K562 (cell line): Measurements from ENCODE around the gene TBX6. TPM values are rescaled to one million over a fixed set of nuclear protein-coding genes. Genes with fewer than 3 reads are reported as not detected.

ENCODE experiments used
- BDP1 ChIP-seq: IDR thresholded peaks from 3 replicates; pipeline ENCODE4 v1.6.1; 2011; ENCODE audit not compliant: insufficient read length, insufficient read depth
- CCNT2 ChIP-seq: IDR thresholded peaks from 2 replicates; pipeline ENCODE4 v1.6.1; 2011; ENCODE audit warnings: borderline replicate concordance, low read depth, mild to moderate bottlenecking, moderate library complexity, mixed read lengths, low read length; ENCODE audit not compliant: insufficient read length; ENCODE audit errors: extremely low read depth
- CHD2 ChIP-seq: IDR thresholded peaks from 2 replicates; pipeline ENCODE4 v1.6.1; 2011; ENCODE audit warnings: low read depth, low read length
- ELK1 ChIP-seq: sonication (generic); formaldehyde crosslinking; IDR thresholded peaks from 2 replicates; pipeline ENCODE4 v1.8.1; 2022; ENCODE audit warnings: missing genetic modification reagents
- FOXA1 ChIP-seq: fragments of 450-650 bp; IDR thresholded peaks from 2 replicates; pipeline ENCODE4 v1.6.1; 2016; ENCODE audit warnings: mild to moderate bottlenecking, borderline replicate concordance
- GATAD2B ChIP-seq: fragments of 450-650 bp; IDR thresholded peaks from 2 replicates; pipeline ENCODE4 v1.6.1; 2017; ENCODE audit warnings: mild to moderate bottlenecking, borderline replicate concordance
- JUN ChIP-seq, 2 experiments: sonication (generic) in 1 of 2; formaldehyde crosslinking in 1 of 2; IDR thresholded peaks; 2 replicates each; pipeline versions ENCODE4 v1.6.1 to v1.8.0; 2012 to 2022; ENCODE audit warnings: borderline replicate concordance in 2 of 2, mild to moderate bottlenecking in 2 of 2, improper control_type of control experiment in 1 of 2, low read depth in 1 of 2, low read length in 1 of 2, missing genetic modification reagents in 1 of 2
- LARP7 ChIP-seq: fragments of 450-650 bp; IDR thresholded peaks from 2 replicates; pipeline ENCODE4 v1.6.1; 2016
- LEF1 ChIP-seq: fragments of 450-650 bp; IDR thresholded peaks from 2 replicates; pipeline ENCODE4 v1.6.1; 2016; ENCODE audit warnings: mild to moderate bottlenecking
- MNT ChIP-seq, 2 experiments: fragments of 450-650 bp; conservative IDR thresholded peaks; 2 replicates each; pipeline ENCODE4 v1.6.1; 2017; ENCODE audit warnings: mild to moderate bottlenecking in 2 of 2, moderate library complexity in 2 of 2
- POLR2B ChIP-seq: fragments of 450-650 bp; IDR thresholded peaks from 2 replicates; pipeline ENCODE4 v1.6.1; 2018; ENCODE audit warnings: low read depth; ENCODE audit not compliant: partially characterized antibody
- PTTG1 ChIP-seq: fragments of 450-650 bp; IDR thresholded peaks from 2 replicates; pipeline ENCODE4 v1.6.1; 2016; ENCODE audit warnings: low read depth, mild to moderate bottlenecking, missing genetic modification characterization, missing compliant biosample characterization
- RFX1 ChIP-seq: fragments of 450-650 bp; IDR thresholded peaks from 2 replicates; pipeline ENCODE4 v1.6.1; 2016; ENCODE audit warnings: mild to moderate bottlenecking, moderate library complexity
- RNF2 ChIP-seq: sonication (generic); IDR thresholded peaks from 2 replicates; pipeline ENCODE4 v1.6.1; 2016
- SRSF3 ChIP-seq: fragments of 200-400 bp; formaldehyde crosslinking; IDR thresholded peaks from 2 replicates; pipeline ENCODE4 v1.6.1; 2016; ENCODE audit warnings: mild to moderate bottlenecking, low read length, moderate library complexity; ENCODE audit not compliant: insufficient read depth
- SUPT5H ChIP-seq: fragments of 450-650 bp; IDR thresholded peaks from 2 replicates; pipeline ENCODE4 v1.6.1; 2016
- TARDBP ChIP-seq: fragments of 450-650 bp; IDR thresholded peaks from 2 replicates; pipeline ENCODE4 v1.6.1; 2016
- ZBTB17 ChIP-seq: fragments of 450-650 bp; formaldehyde crosslinking; IDR thresholded peaks from 2 replicates; pipeline ENCODE4 v1.4.0; 2020; ENCODE audit warnings: mild to moderate bottlenecking
- ZBTB7A ChIP-seq: IDR thresholded peaks from 2 replicates; pipeline ENCODE4 v1.6.1; 2011; ENCODE audit warnings: low read depth, mild to moderate bottlenecking, low read length, moderate library complexity, borderline replicate concordance; ENCODE audit not compliant: control insufficient read depth
- ZFP36 ChIP-seq: fragments of 150-350 bp; IDR thresholded peaks from 2 replicates; pipeline ENCODE4 v1.6.1; 2018; ENCODE audit warnings: low read length, low read depth; ENCODE audit not compliant: partially characterized antibody
- ZNF23 ChIP-seq: fragments of 250-450 bp; sonication (Bioruptor Pico); IDR thresholded peaks from 2 replicates; pipeline ENCODE4 v1.4.0; 2020; ENCODE audit warnings: mild to moderate bottlenecking
- polyA plus RNA-seq, 8 experiments: library from polyadenylated mRNA; depleted of rRNA in 4 of 8; stranded (reverse) in 5 of 8; unstranded in 3 of 8; fragments of >200 nt; fragmentation: Nextera tagmentation in 2 of 8; fragmentation: Illumina TruSeq in 1 of 8; extraction: Ambion mirVana in 2 of 8; extraction: Trizol in 1 of 8; gene quantifications; 2 replicates each; pipeline versions ENCODE4 v1.2.1 to v1.2.3, GENCODE V29; 2011 to 2014; ENCODE audit warnings: inconsistent platforms in 1 of 8, missing spikeins in 1 of 8
- total RNA-seq, 7 experiments: library from RNA; depleted of rRNA in 6 of 7; stranded (reverse); fragments of >200 nt in 6 of 7; fragmentation: Illumina TruSeq in 2 of 7; extraction: Trizol in 2 of 7; gene quantifications; 2 replicates each; pipeline versions ENCODE4 v1.2.1 to v1.2.3, GENCODE V29; 2011 to 2021; ENCODE audit warnings: low replicate concordance in 1 of 7
- TF ChIP-seq, protein P1 (sequence below): conservative IDR thresholded peaks from 2 replicates; pipeline ENCODE4 v1.6.1; 2011; ENCODE audit warnings: low read depth, mild to moderate bottlenecking, low read length; ENCODE audit not compliant: control insufficient read depth
- TF ChIP-seq, protein P2 (sequence below): sonication (generic); formaldehyde crosslinking; IDR thresholded peaks from 2 replicates; pipeline ENCODE4 v1.8.0; 2022; ENCODE audit warnings: mild to moderate bottlenecking, missing genetic modification reagents

TBX6 gene
- total and polyA plus RNA-seq, 9 of the 15 experiments (the other 6 are each of a cell fraction or from before 2014, with no cell fraction given), result 0.07 to 0.58 (median 0.11) TPM; not detected in 2

DNA sequence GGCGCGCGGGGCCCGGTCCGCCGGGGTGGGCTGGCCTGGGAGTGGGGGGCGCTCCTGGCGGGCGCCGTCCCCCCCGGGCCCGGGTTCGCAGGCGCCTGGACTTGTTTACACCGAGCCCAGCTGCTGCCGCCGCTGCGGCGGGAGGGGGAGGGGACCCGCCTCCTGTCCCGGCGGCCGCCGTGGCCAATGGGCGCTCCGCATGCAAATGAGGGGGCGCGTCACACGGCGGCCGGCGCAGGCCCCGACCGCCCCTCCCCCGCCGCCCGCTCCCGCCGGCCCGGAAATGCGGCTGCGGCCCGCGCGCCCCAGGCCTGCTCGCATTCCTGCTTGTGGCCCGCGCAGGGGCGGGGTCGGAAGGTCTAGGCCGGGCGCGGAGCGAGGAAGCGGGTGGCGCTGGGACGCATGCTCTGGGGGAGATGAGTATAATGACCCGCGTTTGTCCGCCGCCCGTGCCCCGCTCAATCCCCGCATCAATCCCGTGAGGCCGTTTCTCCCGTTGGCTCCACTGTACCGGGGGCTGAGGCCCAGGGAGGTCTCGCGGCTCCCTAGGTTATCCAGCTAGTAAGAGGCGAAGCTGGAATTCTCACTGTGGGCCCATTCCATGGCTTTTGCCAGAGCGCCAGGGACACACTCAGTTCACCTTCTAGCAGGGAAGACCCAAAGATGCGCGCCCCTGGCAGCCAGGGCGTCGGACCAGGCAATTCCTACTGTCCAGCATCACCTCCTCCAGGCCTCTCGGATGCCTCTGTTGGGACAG is 4.6 kb upstream of the TBX6 start, which contains the start of gene YPEL3 (continued):
- peak in 1 of 2 experiments; percentile 55; a peak in 2 of 4 replicates for TF ChIP-seq MNT (conservative IDR thresholded peaks at IDR 0.05)
- TF ChIP-seq JUN (IDR thresholded peaks at IDR 0.05; ENCODE audit: borderline replicate concordance, low read depth, low read length), result no peak
- no peak for TF ChIP-seq JUN (CRISPR knock-in tag; IDR thresholded peaks at IDR 0.05; ENCODE audit: borderline replicate concordance)
- no peak for TF ChIP-seq ZNF23 (CRISPR knock-in tag)
- no peak for TF ChIP-seq PTTG1 (tag)
- peak; percentile 5 for TF ChIP-seq ZFP36
- no peak for TF ChIP-seq FOXA1
- 0 out of 2 replicates have a peak, but pooled peaks have one; percentile 36 for TF ChIP-seq ZBTB17
- peak; percentile 50 for TF ChIP-seq POLR2B
- TF ChIP-seq LARP7, result no peak
- TF ChIP-seq, protein P1, sequence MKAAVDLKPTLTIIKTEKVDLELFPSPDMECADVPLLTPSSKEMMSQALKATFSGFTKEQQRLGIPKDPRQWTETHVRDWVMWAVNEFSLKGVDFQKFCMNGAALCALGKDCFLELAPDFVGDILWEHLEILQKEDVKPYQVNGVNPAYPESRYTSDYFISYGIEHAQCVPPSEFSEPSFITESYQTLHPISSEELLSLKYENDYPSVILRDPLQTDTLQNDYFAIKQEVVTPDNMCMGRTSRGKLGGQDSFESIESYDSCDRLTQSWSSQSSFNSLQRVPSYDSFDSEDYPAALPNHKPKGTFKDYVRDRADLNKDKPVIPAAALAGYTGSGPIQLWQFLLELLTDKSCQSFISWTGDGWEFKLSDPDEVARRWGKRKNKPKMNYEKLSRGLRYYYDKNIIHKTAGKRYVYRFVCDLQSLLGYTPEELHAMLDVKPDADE, result peak; percentile 56; the same call in 1 of the 2 replicates
- peak; percentile 70 for TF ChIP-seq SUPT5H
- TF ChIP-seq RFX1, result no peak
- peak; percentile 71; the same call in 1 of the 2 replicates for TF ChIP-seq GATAD2B
- peak; percentile 76 for TF ChIP-seq CCNT2
- TF ChIP-seq BDP1, result no peak
- peak; percentile 57; the same call in 1 of the 2 replicates for TF ChIP-seq CHD2
- no peak for TF ChIP-seq SRSF3
- TF ChIP-seq, protein P2, sequence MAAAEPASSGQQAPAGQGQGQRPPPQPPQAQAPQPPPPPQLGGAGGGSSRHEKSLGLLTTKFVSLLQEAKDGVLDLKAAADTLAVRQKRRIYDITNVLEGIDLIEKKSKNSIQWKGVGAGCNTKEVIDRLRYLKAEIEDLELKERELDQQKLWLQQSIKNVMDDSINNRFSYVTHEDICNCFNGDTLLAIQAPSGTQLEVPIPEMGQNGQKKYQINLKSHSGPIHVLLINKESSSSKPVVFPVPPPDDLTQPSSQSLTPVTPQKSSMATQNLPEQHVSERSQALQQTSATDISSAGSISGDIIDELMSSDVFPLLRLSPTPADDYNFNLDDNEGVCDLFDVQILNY, result no peak
- peak; percentile 23; the same call in 1 of the 2 replicates for TF ChIP-seq RNF2
- TF ChIP-seq LEF1, result no peak
- peak; percentile 87; the same call in 1 of the 2 replicates for TF ChIP-seq ZBTB7A
- no peak for TF ChIP-seq ELK1 (CRISPR knock-in tag)
- no peak for TF ChIP-seq TARDBP
